HepG2 (cell line): Measurements from ENCODE around the gene TRAPPC12. TPM values are rescaled to one million over a fixed set of nuclear protein-coding genes. Genes with fewer than 3 reads are reported as not detected.
A peak's percentile ranks its signal among the peaks of the same experiment; 100 is the strongest.

Experiments used
- ARNT ChIP-seq: fragments of 450-650 bp; IDR thresholded peaks from 2 replicates; pipeline ENCODE4 v1.6.1; 2017
- FOXC1 ChIP-seq: sonication (generic); formaldehyde crosslinking; IDR thresholded peaks from 2 replicates; pipeline ENCODE4 v1.8.0; 2022; ENCODE audit warnings: mild to moderate bottlenecking, missing genetic modification reagents, borderline replicate concordance
- HDAC2 ChIP-seq: sonication (generic); formaldehyde crosslinking; IDR thresholded peaks from 2 replicates; pipeline ENCODE4 v1.4.0; 2020; ENCODE audit warnings: missing genetic modification reagents
- HINFP ChIP-seq: sonication (generic); formaldehyde crosslinking; IDR thresholded peaks from 2 replicates; pipeline ENCODE4 v1.4.0; 2020; ENCODE audit warnings: low read depth, mild to moderate bottlenecking, missing genetic modification reagents
- KMT2A ChIP-seq: sonication (generic); formaldehyde crosslinking; IDR thresholded peaks from 2 replicates; pipeline ENCODE4 v1.4.0; 2020; ENCODE audit warnings: missing genetic modification reagents
- MED8 ChIP-seq: sonication (generic); formaldehyde crosslinking; IDR thresholded peaks from 2 replicates; pipeline ENCODE4 v1.8.1; 2023; ENCODE audit warnings: mild to moderate bottlenecking, missing genetic modification reagents; ENCODE audit not compliant: insufficient replicate concordance
- MLXIP ChIP-seq: sonication (generic); formaldehyde crosslinking; IDR thresholded peaks from 2 replicates; pipeline ENCODE4 v1.9.0; 2021; ENCODE audit warnings: missing genetic modification reagents, borderline replicate concordance
- MXD1 ChIP-seq: sonication (generic); formaldehyde crosslinking; IDR thresholded peaks from 2 replicates; pipeline ENCODE4 v1.4.0; 2020; ENCODE audit warnings: mild to moderate bottlenecking, missing genetic modification reagents
- MYC ChIP-seq: sonication (generic); formaldehyde crosslinking; IDR thresholded peaks from 2 replicates; pipeline ENCODE4 v1.9.0; 2021; ENCODE audit warnings: missing genetic modification reagents, borderline replicate concordance
- NCOR1 ChIP-seq: fragments of 200-600 bp; sonication (generic); IDR thresholded peaks from 2 replicates; pipeline ENCODE4 v1.7.0; 2017; ENCODE audit warnings: antibody characterized with exemption, low read length, borderline replicate concordance
- RBAK ChIP-seq: sonication (generic); formaldehyde crosslinking; IDR thresholded peaks from 2 replicates; pipeline ENCODE4 v1.5.1; 2020; ENCODE audit warnings: mild to moderate bottlenecking, missing genetic modification reagents
- RXRA ChIP-seq: sonication (generic); formaldehyde crosslinking; IDR thresholded peaks from 2 replicates; pipeline ENCODE4 v1.5.1; 2020; ENCODE audit warnings: missing genetic modification reagents
- SAFB2 ChIP-seq: sonication (generic); formaldehyde crosslinking; IDR thresholded peaks from 2 replicates; pipeline ENCODE4 v1.5.1; 2020; ENCODE audit warnings: missing genetic modification reagents, low read depth, mild to moderate bottlenecking, borderline replicate concordance
- SIX4 ChIP-seq: sonication (generic); formaldehyde crosslinking; IDR thresholded peaks from 2 replicates; pipeline ENCODE4 v1.4.0; 2020; ENCODE audit warnings: missing genetic modification reagents
- SSRP1 ChIP-seq: IDR thresholded peaks from 2 replicates; pipeline ENCODE4 v1.6.1; 2016; ENCODE audit warnings: control low read depth
- TCF12 ChIP-seq, 2 experiments: fragments of 450-650 bp in 1 of 2; sonication (generic) in 1 of 2; formaldehyde crosslinking in 1 of 2; IDR thresholded peaks; 2 replicates each; pipeline versions ENCODE4 v1.6.1 to v1.8.0; 2017 to 2022; ENCODE audit warnings: antibody characterized with exemption in 1 of 2, mild to moderate bottlenecking in 1 of 2, missing genetic modification reagents in 1 of 2, moderate library complexity in 1 of 2
- WIZ ChIP-seq: sonication (generic); formaldehyde crosslinking; IDR thresholded peaks from 2 replicates; pipeline ENCODE4 v1.5.1; 2020; ENCODE audit warnings: mild to moderate bottlenecking, missing genetic modification reagents
- ZBTB20 ChIP-seq: sonication (generic); formaldehyde crosslinking; IDR thresholded peaks from 2 replicates; pipeline ENCODE4 v1.8.1; 2023; ENCODE audit warnings: missing genetic modification reagents, low read depth, mild to moderate bottlenecking, borderline replicate concordance
- ZBTB7B ChIP-seq: sonication (generic); formaldehyde crosslinking; IDR thresholded peaks from 2 replicates; pipeline ENCODE4 v1.4.0; 2020; ENCODE audit warnings: missing genetic modification reagents
- ZNF282 ChIP-seq: fragments of 450-650 bp; IDR thresholded peaks from 2 replicates; pipeline ENCODE4 v1.6.1; 2018; ENCODE audit not compliant: partially characterized antibody
- ZNF30 ChIP-seq: sonication (generic); formaldehyde crosslinking; IDR thresholded peaks from 2 replicates; pipeline ENCODE4 v1.5.0; 2020; ENCODE audit warnings: mild to moderate bottlenecking, missing genetic modification reagents
- ZNF367 ChIP-seq: sonication (generic); formaldehyde crosslinking; IDR thresholded peaks from 2 replicates; pipeline ENCODE4 v1.4.0; 2020; ENCODE audit warnings: missing genetic modification reagents, borderline replicate concordance
- ZNF607 ChIP-seq: sonication (generic); formaldehyde crosslinking; IDR thresholded peaks from 2 replicates; pipeline ENCODE4 v1.5.1; 2020; ENCODE audit warnings: missing genetic modification reagents, mild to moderate bottlenecking, borderline replicate concordance
- polyA plus RNA-seq, 8 experiments: library from polyadenylated mRNA; depleted of rRNA in 3 of 8; stranded (reverse) in 7 of 8; unstranded in 1 of 8; fragments of >200 nt; fragmentation: Illumina TruSeq in 4 of 8; extraction: Trizol in 4 of 8; gene quantifications; 2 replicates each; pipeline versions ENCODE4 v1.2.1 to v1.2.3, GENCODE V29; 2011 to 2016; ENCODE audit warnings: low read depth in 4 of 8, missing spikeins in 1 of 8, mixed read lengths in 1 of 8; ENCODE audit not compliant: insufficient read depth in 1 of 8
- total RNA-seq, 5 experiments: library from RNA; depleted of rRNA; stranded (reverse); fragments of >200 nt; fragmentation: Illumina TruSeq; extraction: Trizol; gene quantifications; 2 replicates each; pipeline ENCODE4 v1.2.3, GENCODE V29; 2016; ENCODE audit warnings: low read depth in 1 of 5
- TF ChIP-seq, protein P1 (sequence below): sonication (generic); formaldehyde crosslinking; IDR thresholded peaks from 2 replicates; pipeline ENCODE4 v1.4.0; 2020; ENCODE audit warnings: missing genetic modification reagents

Gene TRAPPC12
- total and polyA plus RNA-seq, 2 of the 13 experiments (the other 11 are each of a cell fraction or from before 2014, with no cell fraction given) = 46.4 to 97.7 TPM

DNA sequence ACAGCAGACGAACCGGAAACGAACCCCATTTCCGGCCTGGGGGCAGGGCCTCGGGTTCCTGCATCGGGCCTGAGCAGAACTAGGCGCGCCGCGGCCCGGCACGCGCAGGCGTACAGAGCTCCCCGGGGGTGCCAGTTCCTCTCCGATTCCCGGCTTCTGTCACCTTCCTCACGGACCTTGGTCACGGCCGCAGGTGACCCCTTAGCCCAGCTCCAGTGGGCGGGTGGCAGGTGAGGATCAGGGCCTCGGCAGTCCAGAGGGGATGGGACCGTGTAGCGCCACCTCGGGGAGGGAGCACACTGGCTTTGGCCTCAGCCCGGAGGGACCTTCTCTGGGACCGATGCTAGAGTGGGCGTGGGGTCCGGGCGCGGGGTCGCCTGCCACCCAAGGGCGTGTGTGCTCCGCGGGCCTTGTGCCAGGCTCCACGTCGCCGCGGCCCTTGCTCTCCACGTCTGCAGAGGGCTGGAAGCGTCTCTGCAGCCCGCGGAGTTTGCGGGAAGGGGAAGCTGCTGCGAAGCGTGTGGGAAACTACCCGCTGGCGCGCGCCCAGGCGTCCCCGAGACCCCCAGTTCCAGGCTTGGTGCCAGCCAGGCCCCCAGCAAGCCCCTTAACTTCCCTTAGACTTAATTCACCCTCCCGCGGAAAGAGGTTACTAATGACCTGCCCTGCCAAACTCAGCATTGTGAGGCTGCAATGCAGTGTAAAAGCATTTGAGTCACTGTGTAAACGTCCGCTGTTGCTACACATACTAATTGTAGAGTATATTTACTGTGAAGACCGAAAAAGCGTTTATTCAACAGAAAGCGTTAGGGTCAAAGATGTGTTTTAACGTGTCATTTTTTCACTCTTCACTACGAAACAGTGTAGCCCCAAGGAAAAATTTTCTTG is at the start of gene TRAPPC12 (continued):
- TF ChIP-seq HINFP (CRISPR knock-in tag) = peak; percentile 90
- TF ChIP-seq RXRA (CRISPR knock-in tag) = peak; percentile 100
- TF ChIP-seq ARNT = no peak
- no peak; the same call in 1 of the 2 replicates for TF ChIP-seq ZNF367 (CRISPR knock-in tag)
- no peak for TF ChIP-seq SIX4 (CRISPR knock-in tag)
- peak; percentile 97 for TF ChIP-seq MED8
- peak; percentile 87 for TF ChIP-seq ZBTB20
- TF ChIP-seq FOXC1 = peak; percentile 99
- TF ChIP-seq ZBTB7B (CRISPR knock-in tag) = peak; percentile 95
- TF ChIP-seq ZNF607 (CRISPR knock-in tag) = peak; percentile 98
- peak; percentile 95 for TF ChIP-seq KMT2A (CRISPR knock-in tag)
- peak; percentile 88 for TF ChIP-seq HDAC2 (CRISPR knock-in tag)
- no peak for TF ChIP-seq ZNF282
- peak; percentile 89; the same call in 1 of the 2 replicates for TF ChIP-seq NCOR1
- TF ChIP-seq MXD1 (CRISPR knock-in tag) = peak; percentile 98
- TF ChIP-seq ZNF30 = 0 out of 2 replicates have a peak, but pooled peaks have one; percentile 34
- peak; percentile 49; the same call in 1 of the 2 replicates for TF ChIP-seq RBAK (CRISPR knock-in tag)
- TF ChIP-seq SAFB2 = peak; percentile 95
- TF ChIP-seq SSRP1 = peak; percentile 1; the same call in 1 of the 2 replicates
- no peak for TF ChIP-seq TCF12 (IDR thresholded peaks at IDR 0.05)
- peak; percentile 94; the same call in 1 of the 2 replicates for TF ChIP-seq TCF12 (CRISPR knock-in tag; IDR thresholded peaks at IDR 0.05)
- TF ChIP-seq, protein P1, sequence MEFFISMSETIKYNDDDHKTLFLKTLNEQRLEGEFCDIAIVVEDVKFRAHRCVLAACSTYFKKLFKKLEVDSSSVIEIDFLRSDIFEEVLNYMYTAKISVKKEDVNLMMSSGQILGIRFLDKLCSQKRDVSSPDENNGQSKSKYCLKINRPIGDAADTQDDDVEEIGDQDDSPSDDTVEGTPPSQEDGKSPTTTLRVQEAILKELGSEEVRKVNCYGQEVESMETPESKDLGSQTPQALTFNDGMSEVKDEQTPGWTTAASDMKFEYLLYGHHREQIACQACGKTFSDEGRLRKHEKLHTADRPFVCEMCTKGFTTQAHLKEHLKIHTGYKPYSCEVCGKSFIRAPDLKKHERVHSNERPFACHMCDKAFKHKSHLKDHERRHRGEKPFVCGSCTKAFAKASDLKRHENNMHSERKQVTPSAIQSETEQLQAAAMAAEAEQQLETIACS (CRISPR knock-in tag) = peak; percentile 82
- TF ChIP-seq MLXIP (CRISPR knock-in tag) = 0 out of 2 replicates have a peak, but pooled peaks have one; percentile 49
- peak; percentile 89 for TF ChIP-seq MYC (CRISPR knock-in tag)
- TF ChIP-seq WIZ = peak; percentile 90; the same call in 1 of the 2 replicates
